D341Med (cell line): Measurements from ENCODE around the gene LSP1.

Experiments used
- DNase-seq: peaks from one replicate; pipeline ENCODE4 v3.0.0; 2012; ENCODE audit warnings: low spot score

LSP1 gene

GRCh38 chr11:1837171-1838076, 15.5 kb upstream of the LSP1 start:
- peak; percentile 81 for DNase-seq

DNA sequence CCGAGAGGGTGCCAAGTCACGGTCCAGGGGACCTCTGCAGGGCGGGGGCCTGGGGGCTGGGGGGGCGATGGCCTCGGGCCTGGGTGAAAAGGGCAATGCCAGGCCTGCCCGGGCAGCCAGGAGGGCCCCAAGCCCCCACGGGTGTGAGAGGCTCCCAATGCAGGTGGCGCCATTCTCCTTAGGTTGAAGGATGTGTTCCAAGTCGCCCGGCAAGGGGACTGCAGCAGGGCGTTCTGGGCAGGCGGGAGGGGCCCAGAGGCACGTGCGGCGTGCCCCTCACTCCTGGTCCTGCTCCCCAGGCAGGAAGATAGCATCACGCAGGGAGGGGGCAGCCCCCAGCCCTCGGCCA, 14.8 kb upstream of the LSP1 start:
- DNase-seq: no peak

GRCh38 chr11:1838426-1839144, 14.3 kb upstream of the LSP1 start, which contains the start of gene TNNI2:
TNNI2 (plus strand) TSS chr11:1838981; CDS start chr11:1839697, 716 bp downstream.
- no peak for DNase-seq

- DNase-seq: no peak
Measured at GRCh38 chr11:1839204-1839923, 13.5 kb upstream of the LSP1 start.

DNA sequence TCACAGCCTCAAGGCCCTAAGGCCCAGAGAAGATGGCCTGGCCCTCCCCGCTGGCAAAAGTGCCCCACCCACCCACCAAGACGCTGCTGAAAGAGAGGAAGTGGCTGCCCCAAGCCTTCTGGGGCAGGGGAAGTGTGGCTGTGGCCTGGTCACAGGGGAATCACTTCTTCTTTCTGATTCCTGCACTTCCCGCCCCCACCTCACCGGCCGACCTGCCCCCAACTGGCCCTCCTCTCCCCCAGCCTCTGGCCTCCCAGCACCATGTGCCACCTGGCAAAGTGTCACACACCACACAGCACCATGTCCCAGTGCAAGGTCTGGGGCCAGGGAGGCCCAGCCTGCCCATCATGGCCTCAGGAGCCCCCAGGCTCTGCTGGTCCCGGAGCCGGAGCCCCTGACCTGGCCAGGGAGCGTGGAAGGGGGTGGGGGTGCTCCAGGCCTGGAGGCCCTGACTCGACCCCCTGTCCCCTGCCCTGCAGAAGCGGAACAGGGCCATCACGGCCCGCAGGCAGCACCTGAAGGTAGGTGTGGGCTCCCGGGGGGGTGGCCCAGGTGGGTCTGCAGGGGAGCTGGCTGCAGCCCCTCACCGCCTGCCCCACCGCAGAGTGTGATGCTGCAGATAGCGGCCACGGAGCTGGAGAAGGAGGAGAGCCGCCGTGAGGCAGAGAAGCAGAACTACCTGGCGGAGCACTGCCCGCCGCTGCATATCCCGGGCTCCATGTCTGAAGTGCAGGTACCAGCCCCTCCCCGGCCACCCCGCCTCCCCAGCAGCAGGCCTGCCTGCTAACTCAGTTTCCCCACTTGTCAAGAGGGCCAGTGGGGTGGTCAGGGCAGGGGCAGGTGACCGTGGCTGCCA, 12.7 kb upstream of the LSP1 start:
- no peak for DNase-seq

DNA sequence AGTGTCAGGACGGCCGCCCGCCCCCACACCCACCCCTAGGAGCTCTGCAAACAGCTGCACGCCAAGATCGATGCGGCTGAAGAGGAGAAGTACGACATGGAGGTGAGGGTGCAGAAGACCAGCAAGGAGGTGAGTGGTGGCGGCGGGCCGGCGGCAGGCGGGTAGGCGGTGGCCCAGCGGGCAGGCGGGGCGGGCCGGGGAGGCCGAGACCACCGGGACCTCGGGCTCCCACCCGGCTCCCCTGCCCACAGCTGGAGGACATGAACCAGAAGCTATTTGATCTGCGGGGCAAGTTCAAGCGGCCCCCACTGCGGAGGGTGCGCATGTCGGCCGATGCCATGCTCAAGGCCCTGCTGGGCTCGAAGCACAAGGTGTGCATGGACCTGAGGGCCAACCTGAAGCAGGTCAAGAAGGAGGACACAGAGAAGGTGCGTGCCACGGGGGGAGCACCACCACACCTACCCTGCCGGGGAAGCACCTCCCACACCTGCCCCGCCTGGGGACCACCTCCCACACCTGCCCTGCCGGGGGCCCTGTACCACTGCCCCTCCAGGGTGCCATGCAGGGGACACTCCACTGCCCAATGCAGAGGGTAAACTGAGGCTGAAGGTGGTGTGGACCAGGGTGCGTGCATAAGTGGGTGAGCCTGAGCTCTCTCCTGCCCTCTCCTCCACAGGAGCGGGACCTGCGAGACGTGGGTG, 12.0 kb upstream of the LSP1 start:
- DNase-seq: no peak

DNA sequence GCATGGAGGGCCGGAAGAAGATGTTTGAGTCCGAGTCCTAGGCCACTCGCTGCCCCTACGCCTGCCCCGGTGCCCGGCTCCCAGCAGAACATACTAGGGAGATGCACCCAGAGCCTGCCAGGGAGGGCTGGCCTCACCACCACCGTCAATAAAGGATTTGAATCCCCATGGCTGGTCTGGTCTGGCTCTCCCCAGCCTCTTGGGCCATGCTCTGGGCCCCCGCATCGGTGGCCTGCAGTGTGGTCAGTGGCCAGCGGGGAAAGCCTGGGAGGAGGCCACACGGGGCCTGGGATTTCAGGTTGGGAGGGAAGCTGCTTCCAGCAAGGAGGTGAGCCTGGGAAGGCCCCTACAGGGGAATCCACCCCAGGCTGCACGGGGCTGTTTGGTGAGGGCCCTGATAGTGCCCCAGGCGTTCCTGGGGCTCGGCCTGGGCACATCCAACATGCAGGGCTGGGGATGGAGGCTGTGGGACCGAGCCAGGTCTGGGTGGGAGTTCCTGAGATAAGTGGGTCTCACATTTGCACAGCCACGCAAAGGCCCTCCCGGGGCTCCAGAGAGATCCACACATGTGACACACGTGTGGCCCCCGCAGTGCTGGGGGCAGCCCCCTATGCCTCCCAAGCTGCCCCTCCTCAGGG, 11.3 kb upstream of the LSP1 start:
- DNase-seq: no peak

DNA sequence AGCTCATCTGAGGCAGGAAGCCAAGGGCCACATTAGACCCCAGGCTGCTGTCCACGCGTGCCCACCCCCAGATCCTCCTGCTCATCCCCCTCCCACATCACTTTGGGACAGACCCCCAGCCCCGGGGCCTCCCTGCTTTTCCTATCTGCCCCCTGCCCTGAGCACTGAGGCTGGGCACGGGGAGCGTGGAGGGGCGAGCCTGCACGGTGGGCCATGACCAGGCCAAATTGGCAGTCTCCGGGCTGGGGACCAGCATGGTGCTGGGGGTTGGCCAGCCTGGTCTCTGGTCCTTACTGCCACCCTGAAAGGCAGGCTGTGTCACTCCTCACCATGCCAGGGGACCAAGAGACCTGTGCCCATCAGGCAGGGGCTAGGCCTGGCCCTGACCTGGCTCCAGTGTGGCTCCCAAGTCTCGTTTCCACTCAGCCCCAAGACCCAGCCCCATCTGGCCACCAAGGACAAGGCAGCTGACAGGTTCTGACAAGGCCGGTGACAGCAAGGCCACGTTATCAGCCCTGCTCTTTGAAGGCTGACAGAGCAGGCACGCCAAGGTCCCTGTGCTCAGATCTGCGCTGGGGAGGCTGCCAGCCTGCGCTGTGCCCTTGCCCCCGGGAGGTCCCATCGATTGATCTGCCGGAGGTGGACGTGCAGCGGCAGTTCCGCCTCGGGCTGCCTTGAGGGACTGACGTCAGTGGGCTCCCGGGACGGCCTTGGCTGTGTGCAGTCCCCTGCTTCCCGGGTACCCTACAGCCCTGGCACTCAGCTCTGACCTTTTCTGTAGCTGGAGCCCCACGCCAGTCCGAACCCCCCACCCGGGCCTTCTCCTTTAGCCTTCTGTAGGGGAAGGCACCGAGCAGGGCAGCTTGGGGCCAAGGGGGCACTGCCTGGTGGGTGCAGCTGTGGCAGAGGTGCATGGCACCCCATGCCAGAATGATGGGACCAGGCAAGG, 10.5 kb upstream of the LSP1 start:
- DNase-seq: no peak

- DNase-seq: no peak
Measured at GRCh38 chr11:1843098-1843473, 9.8 kb upstream of the LSP1 start.

GRCh38 chr11:1843796-1844195, 9.1 kb upstream of the LSP1 start:
- DNase-seq: no peak

DNA sequence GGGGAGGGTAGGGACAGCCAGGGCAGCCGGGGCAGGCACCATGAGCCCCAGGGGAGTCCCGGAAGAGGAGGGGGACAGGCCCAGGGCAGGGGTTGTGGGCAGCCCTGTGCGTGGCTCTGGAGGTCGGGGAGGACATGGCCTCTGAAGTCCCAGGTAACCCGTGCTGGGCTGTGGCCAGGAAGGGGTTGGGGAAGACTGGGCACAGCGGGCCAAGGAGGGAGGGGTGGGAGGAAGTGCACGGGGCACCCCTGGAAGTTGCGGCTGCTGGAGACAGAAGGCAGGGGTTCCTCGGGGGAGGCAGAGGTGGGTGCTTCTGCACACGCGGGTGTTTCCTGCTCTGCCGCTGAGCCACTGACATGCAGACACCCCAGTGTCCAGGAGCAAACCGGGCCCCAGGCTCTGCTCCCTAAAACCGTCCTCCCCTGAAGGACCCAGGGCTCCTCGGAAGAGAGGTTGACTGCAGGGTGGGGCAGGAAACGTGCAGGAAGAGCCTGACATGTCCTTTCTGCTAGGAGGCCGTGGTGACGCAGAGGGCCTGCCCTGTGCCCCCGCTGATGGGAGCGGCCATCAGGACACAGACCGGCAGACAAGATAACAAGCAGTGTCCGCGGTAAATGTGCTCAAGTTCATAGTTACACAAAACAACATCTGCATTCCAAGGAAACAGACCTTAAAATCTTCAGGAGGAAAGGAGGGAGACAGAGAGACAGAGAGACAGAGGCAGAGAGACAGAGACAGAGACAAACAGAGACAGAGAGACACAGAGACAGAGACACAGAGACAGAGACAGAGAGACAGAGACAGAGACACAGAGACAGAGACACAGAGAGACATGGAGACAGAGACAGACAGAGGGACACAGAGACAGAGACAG, 8.4 kb upstream of the LSP1 start:
- no peak for DNase-seq

- no peak for DNase-seq
Measured at GRCh38 chr11:1845095-1845429, 7.8 kb upstream of the LSP1 start.

DNA sequence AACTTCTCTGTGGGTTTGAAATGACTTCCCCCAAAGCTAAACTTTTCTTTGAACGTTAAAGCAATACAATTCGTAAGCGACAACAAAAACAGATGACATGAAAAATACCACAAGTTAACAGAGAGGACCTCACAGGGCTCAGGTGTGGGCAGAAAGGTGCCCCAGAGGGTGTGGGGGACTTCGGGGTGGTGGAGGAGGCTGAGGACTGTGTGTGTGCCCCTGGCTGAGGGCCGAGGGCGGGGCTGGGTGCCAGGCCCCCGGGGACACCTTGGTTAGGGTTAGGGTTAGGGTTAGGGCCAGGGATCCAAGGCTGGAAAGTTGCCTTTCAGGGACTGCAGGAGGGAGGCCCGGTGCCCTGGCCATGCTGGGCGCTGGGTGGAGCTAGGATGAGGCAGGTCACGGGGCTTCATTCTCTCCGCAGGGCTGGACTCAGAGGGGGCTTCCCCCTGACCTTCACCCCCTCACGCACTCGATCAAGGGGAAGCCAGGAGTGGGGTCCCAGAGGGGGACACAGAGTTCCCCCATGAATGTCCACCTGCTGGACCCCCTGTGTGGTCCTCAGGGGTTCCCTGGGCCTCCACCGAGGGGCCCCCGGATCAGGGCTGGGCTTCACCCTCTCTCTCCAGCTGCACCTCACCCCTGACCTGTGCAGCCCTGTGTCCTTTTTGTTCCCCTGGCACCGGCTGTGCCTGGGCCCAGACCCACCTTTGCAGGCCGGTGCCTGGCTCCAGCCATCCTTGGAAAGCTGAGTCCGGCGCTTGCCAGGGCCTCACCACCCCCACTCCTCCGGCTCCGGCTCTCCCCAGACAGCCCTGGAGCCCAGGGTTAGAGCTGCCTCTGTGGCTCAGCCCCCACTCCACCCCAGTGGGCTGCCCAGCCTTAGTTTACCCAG, 7.1 kb upstream of the LSP1 start:
- no peak for DNase-seq

DNA sequence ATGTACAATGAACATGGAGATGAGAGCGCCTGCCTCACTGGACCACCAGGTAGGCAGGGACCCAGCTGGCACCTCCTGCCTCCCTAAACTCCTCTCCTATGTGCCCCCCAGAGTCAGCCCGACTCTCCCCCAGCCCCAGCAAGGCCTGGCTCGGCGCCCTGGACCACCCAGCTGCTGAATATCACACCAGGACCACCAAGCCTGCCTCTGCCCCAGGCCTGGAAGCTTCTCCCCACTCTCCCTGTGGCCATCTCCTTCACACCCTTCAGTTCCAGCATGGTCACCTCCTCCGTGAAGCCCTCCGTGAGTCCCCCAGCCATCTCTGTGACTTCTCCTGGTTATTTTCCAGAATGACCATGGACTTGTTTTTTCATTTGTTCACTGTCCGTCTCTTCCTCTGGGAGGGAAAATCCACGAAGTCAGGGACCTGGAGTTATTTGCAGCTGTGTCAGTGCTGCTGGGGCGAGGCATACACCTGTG, 6.4 kb upstream of the LSP1 start:
- no peak for DNase-seq

DNA sequence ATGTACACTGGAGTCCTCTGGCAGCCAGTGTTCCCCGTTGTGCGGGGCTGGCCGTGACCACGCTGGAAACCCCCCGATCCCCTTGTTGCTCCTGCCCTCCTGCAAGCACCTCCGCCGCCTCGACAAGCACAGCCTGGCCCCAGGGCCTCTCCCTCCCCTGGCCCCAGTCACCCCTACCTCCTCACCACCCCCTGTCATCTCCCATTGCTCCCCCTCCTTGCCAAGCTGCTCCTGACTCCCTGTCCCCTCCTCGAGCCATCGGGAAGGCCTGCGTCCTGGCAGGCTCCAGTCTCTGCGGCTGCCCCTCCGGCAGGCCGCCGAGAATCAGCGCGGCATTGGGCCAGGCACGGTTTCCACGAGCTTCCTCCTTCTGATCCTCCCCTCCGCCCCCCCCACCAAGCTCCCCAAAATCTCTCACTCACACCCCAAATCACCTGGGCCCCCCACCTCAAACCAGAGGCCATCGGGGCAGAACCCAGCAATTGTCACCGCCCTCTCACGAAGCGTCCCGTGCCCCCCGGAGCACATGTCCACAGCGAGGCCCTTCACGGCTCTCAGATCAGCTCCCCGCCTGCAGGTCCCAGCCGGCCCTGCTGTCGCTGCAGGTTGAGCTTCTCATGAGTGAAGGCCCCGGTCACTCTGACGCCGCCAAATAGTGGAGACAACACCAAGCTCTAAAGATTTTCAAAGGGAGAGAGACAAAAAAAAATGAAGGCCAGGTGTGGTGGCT, 5.7 kb upstream of the LSP1 start:
- DNase-seq: no peak

DNA sequence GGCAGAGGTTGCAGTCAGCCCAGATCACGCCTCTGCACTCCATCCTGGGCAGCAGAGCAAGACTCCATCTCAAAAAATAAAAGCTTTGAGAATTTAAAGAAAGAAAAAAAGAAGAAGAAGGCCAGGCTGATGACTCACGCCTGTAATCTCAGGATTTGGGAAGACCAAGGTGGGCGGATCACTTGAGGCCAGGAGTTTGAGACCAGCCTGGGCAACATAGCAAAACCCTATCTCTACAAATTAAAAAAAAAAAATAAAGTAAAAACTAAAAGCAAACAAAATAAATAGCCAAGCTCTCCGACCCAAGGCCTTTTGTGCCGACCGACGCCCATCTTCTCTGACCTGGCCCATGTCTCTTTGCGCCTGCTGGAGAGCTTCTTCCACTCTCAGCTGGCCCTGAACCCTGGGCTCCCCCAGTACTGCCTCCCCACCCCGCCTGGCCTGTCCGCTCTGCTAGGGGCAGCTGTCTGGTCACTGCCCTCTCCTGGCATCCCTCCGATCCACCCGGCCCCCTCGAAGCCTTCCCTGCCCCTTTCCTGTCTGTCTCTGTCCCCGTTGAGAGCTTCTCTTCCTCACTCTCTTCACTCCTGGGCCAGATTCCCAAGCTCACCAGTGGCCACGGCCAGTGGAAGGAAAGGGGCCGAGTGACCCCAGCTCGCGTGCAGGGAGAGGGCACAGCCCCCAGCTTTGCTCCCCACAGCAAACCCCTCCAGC, 4.8 kb upstream of the LSP1 start:
- DNase-seq: no peak
